Lung (tissue), 12 donors: ENCODE measurements around the gene HAAO. TPM values are rescaled to one million over a fixed set of nuclear protein-coding genes. Genes with fewer than 3 reads are reported as not detected.

Experiments
- ATAC-seq: fragments of 200-7000 bp; cut with Tn5 transposase; one replicate; pipeline ENCODE4 v1.9.1; 2020; ENCODE audit warnings: moderate number of reproducible peaks; ENCODE audit not compliant: insufficient read depth, low FRiP score
- DNase-seq, 3 donors: peaks; one replicate each; pipeline ENCODE4 v3.0.0-alpha.2; 2013 to 2017
- H3K27ac ChIP-seq, 2 donors: one replicate each; pipeline ENCODE4 v1.5.1; 2013; ENCODE audit warnings: mild to moderate bottlenecking in 2 of 2, moderate library complexity in 2 of 2, control low read depth in 1 of 2, inconsistent platforms in 1 of 2, low read depth in 1 of 2, low read length in 1 of 2
- H3K27me3 ChIP-seq, 3 donors: one replicate each; pipeline ENCODE4 v1.5.1; 2013; ENCODE audit warnings: low read length in 2 of 3; ENCODE audit not compliant: control insufficient read depth in 3 of 3, insufficient read depth in 3 of 3
- H3K36me3 ChIP-seq, 4 donors: one replicate each; pipeline ENCODE4 v1.5.1; 2013; ENCODE audit warnings: low read length in 4 of 4, mild to moderate bottlenecking in 1 of 4, moderate library complexity in 1 of 4; ENCODE audit not compliant: control insufficient read depth in 4 of 4, insufficient read depth in 4 of 4
- H3K4me1 ChIP-seq, 5 donors: one replicate each; pipeline ENCODE4 v1.5.1; 2013; ENCODE audit warnings: low read length in 5 of 5, mild to moderate bottlenecking in 2 of 5, moderate library complexity in 1 of 5; ENCODE audit not compliant: control insufficient read depth in 5 of 5, insufficient read depth in 5 of 5
- H3K4me3 ChIP-seq: one replicate; pipeline ENCODE4 v1.5.1; 2013; ENCODE audit warnings: mild to moderate bottlenecking, control low read depth, moderate library complexity
- H3K9ac ChIP-seq, 2 donors: one replicate each; pipeline ENCODE4 v1.5.1; 2013; ENCODE audit warnings: low read length in 2 of 2, control low read depth in 1 of 2; ENCODE audit not compliant: insufficient read depth in 1 of 2
- H3K9me3 ChIP-seq, 4 donors: one replicate each; pipeline ENCODE4 v1.5.1; 2013; ENCODE audit warnings: low read length in 3 of 4, mild to moderate bottlenecking in 1 of 4, moderate library complexity in 1 of 4; ENCODE audit not compliant: control insufficient read depth in 4 of 4, insufficient read depth in 3 of 4
- CTCF ChIP-seq: IDR thresholded peaks from 2 replicates; pipeline ENCODE4 v1.5.1; 2012; ENCODE audit warnings: mild to moderate bottlenecking; ENCODE audit errors: control extremely low read depth, extremely low read depth
- WGBS, 2 donors: extraction: QIAGEN DNeasy Blood & Tissue Kit; methylation state at CpG; one replicate each; pipeline ENCODE4 v1.1.7; 2013; 5-methylcytosine and 5-hydroxymethylcytosine counted together
- polyA plus RNA-seq, 2 donors: library from polyadenylated mRNA; stranded (reverse); fragments of 200-250 nt; gene quantifications; one replicate each; pipeline ENCODE4 v1.2.1, GENCODE V29; 2013
- total RNA-seq, 2 donors: library from RNA; depleted of rRNA in 1 of 2; stranded (reverse); fragments of >200 nt in 1 of 2; gene quantifications; one replicate each; pipeline ENCODE4 v1.2.1, GENCODE V29; 2014 to 2021
- donor health status: control.
- donor health status: control.
- donor health status: Bipolar disorder and iron deficiency.
- donor health status: healthy.
- donor health status: DM: yes; HTN: yes; CAD: no.

HAAO gene
- total and polyA plus RNA-seq, 4 donors, result 3.7 to 13.0 (median 9.4) TPM

- Histone ChIP-seq H3K4me1 (peaks cover 0 to 11% (median 4%) of the 10 kb centered on the region in 5 donors), H3K4me3 (no peak overlapping the region), H3K9me3 (peaks cover 0 to 2% (median 0%) of the 10 kb centered on the region in 4 donors), H3K27me3 (no peaks in the 10 kb centered on the region), H3K27ac (peak overlapping the region; percentile 98 to 100), H3K9ac (peak overlapping the region in 1 of 2 donors; percentile 89), H3K36me3 (no peaks in the 10 kb centered on the region)
- TF ChIP-seq CTCF, result no peak
- WGBS, 2 donors, result 36 to 46% methylated on average over 10 of the region's 10 CpGs
- ATAC-seq, result no peak
- DNase-seq, result peak in 2 of 3 donors; percentile 32 to 55
Measured at GRCh38 chr2:42809131-42809818, 16.9 kb upstream of the HAAO start.

GRCh38 chr2:42808301-42808700 lies 15.9 kb upstream of the HAAO start:
- Histone ChIP-seq H3K4me3 (no peak overlapping the region), H3K27me3 (no peaks in the 10 kb centered on the region), H3K36me3 (no peaks in the 10 kb centered on the region), H3K4me1 (peaks cover 0 to 11% (median 4%) of the 10 kb centered on the region in 5 donors), H3K27ac (no peak overlapping the region), H3K9ac (no peak overlapping the region), H3K9me3 (no peaks in the 10 kb centered on the region)
- ATAC-seq, result no peak
- no peak for DNase-seq
- WGBS, 2 donors, result 91 to 94% methylated on average over 5 of the region's 5 CpGs
- TF ChIP-seq CTCF, result no peak

GRCh38 chr2:42806786-42807185 lies 14.4 kb upstream of the HAAO start:
- DNase-seq (no peak), ATAC-seq (no peak)
- Histone ChIP-seq H3K4me1 (peaks cover 0 to 14% (median 4%) of the 10 kb centered on the region in 5 donors), H3K27me3 (no peaks in the 10 kb centered on the region), H3K9me3 (no peaks in the 10 kb centered on the region), H3K4me3 (no peak overlapping the region), H3K9ac (no peak overlapping the region), H3K36me3 (no peaks in the 10 kb centered on the region), H3K27ac (no peak overlapping the region)
- WGBS, 2 donors, result 92 to 94% methylated on average over 6 of the region's 6 CpGs
- TF ChIP-seq CTCF, result no peak
